Thymus (tissue), 11 donors: Measurements from ENCODE around the gene RIMS3. TPM values are rescaled to one million over a fixed set of nuclear protein-coding genes. Genes with fewer than 3 reads are reported as not detected.
A peak's percentile ranks its signal among the peaks of the same experiment; 100 is the strongest.

ENCODE experiments used
- DNase-seq, 9 donors: peaks; one replicate each; pipeline ENCODE4 v3.0.0-alpha.2; 2013; ENCODE audit warnings: low spot score in 9 of 9, low read depth in 6 of 9, missing footprints in 1 of 9
- H3K27ac ChIP-seq, 2 donors: one replicate each; pipeline ENCODE4 v1.5.1; 2013; ENCODE audit warnings: control low read depth in 1 of 2, low read depth in 1 of 2, low read length in 1 of 2, mild to moderate bottlenecking in 1 of 2, moderate library complexity in 1 of 2
- H3K27me3 ChIP-seq, 2 donors: one replicate each; pipeline ENCODE4 v1.5.1; 2013; ENCODE audit warnings: low read length in 1 of 2; ENCODE audit not compliant: control insufficient read depth in 2 of 2, insufficient read depth in 1 of 2
- H3K36me3 ChIP-seq, 2 donors: one replicate each; pipeline ENCODE4 v1.5.1; 2013; ENCODE audit warnings: low read length in 1 of 2, mild to moderate bottlenecking in 1 of 2, moderate library complexity in 1 of 2; ENCODE audit not compliant: control insufficient read depth in 2 of 2, insufficient read depth in 2 of 2
- H3K4me1 ChIP-seq, 2 donors: one replicate each; pipeline ENCODE4 v1.5.1; 2013; ENCODE audit warnings: low read length in 2 of 2; ENCODE audit not compliant: control insufficient read depth in 2 of 2, insufficient read depth in 2 of 2
- H3K4me3 ChIP-seq, 2 donors: one replicate each; pipeline ENCODE4 v1.5.1; 2013; ENCODE audit warnings: low read length in 2 of 2, control low read depth in 1 of 2, mild to moderate bottlenecking in 1 of 2
- H3K9me3 ChIP-seq, 2 donors: one replicate each; pipeline ENCODE4 v1.5.1; 2013; ENCODE audit warnings: low read length in 1 of 2, mild to moderate bottlenecking in 1 of 2; ENCODE audit not compliant: control insufficient read depth in 2 of 2, insufficient read depth in 1 of 2
- WGBS: extraction: QIAGEN DNeasy Blood & Tissue Kit; methylation state at CpG from one replicate; pipeline ENCODE4 v1.1.7; 2013; 5-methylcytosine and 5-hydroxymethylcytosine counted together
- polyA plus RNA-seq: library from polyadenylated mRNA; stranded (reverse); fragments of 200-250 nt; gene quantifications from one replicate; pipeline ENCODE4 v1.2.3, GENCODE V29; 2013
- total RNA-seq: library from RNA; stranded (reverse); fragments of 120-200 nt; gene quantifications from one replicate; pipeline ENCODE4 v1.2.4, GENCODE V29; 2013
- donor health status: healthy.

RIMS3 gene
- total and polyA plus RNA-seq, 2 donors, result 2.1 to 3.8 TPM

DNA sequence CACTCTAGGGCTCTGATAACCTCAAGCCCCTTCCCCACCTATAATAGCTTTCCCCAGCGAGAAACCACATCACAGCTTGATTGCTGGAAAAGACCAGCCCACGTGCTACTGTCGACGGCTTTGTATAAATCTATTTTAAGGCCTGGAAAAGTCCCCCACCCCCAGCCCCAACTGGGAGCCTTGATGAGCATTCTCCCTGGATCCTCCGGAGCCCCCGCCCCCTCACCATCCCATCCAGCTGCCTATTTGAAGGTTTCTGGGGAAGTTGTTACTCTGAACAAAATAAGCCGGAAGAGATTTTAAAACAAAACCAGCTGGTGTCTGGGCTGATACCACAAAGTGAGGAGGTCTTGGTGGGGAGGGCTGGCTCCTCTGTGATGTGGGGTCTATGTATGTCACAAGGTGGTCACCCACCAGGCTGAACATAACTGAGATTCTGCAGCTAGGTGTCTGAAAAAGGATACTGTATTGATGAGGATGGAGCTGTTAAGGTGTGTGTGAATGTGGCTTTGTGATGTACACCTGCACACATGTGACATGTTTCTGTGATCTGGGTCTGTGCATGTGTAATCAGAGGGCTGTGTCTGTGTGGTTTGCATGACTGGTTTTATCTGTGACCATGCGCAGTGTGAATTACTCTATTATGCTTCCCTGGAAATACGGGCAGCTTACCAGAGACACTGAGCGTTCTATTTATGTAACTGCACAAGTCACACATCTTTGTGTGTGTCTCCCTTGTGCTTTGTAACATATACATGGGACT, 25.0 kb downstream of the RIMS3 start:
- Histone ChIP-seq H3K4me1 (peaks cover 10 to 17% of the 10 kb centered on the region in 2 donors), H3K36me3 (no peaks in the 10 kb centered on the region), H3K27ac (no peak overlapping the region), H3K27me3 (peaks cover 2 to 7% of the 10 kb centered on the region in 2 donors), H3K9me3 (peaks cover 0 to 5% of the 10 kb centered on the region in 2 donors), H3K4me3 (no peak overlapping the region)
- 44% methylated on average over 10 of the region's 10 CpGs for WGBS
- DNase-seq, result peak in 2 of 9 donors; percentile 35 to 66

GRCh38 chr1:40638097-40639036, 27.1 kb downstream of the RIMS3 start:
- 93% methylated on average over 8 of the region's 8 CpGs for WGBS
- Histone ChIP-seq H3K36me3 (no peaks in the 10 kb centered on the region), H3K27me3 (peaks cover 2 to 7% of the 10 kb centered on the region in 2 donors), H3K4me1 (peaks cover 10 to 17% of the 10 kb centered on the region in 2 donors), H3K9me3 (peaks cover 0 to 5% of the 10 kb centered on the region in 2 donors), H3K4me3 (no peak overlapping the region), H3K27ac (no peak overlapping the region)
- DNase-seq, result no peak

- no peak overlapping the region for H3K27ac ChIP-seq
- no peak overlapping the region for H3K4me3 ChIP-seq
- H3K9me3 ChIP-seq, result peaks cover 0 to 5% of the 10 kb centered on the region in 2 donors
- no peak for DNase-seq
- H3K27me3 ChIP-seq, result peaks cover 2 to 7% of the 10 kb centered on the region in 2 donors
- 95% methylated on average over 3 of the region's 3 CpGs for WGBS
- peaks cover 10 to 17% of the 10 kb centered on the region in 2 donors for H3K4me1 ChIP-seq
- no peaks in the 10 kb centered on the region for H3K36me3 ChIP-seq
Observed at GRCh38 chr1:40637470-40638007, 27.9 kb downstream of the RIMS3 start.

GRCh38 chr1:40636777-40637176, 28.7 kb downstream of the RIMS3 start:
- Histone ChIP-seq H3K9me3 (peaks cover 0 to 5% of the 10 kb centered on the region in 2 donors), H3K4me3 (no peak overlapping the region), H3K4me1 (peaks cover 10 to 17% of the 10 kb centered on the region in 2 donors), H3K27ac (no peak overlapping the region), H3K27me3 (peaks cover 2 to 7% of the 10 kb centered on the region in 2 donors), H3K36me3 (no peaks in the 10 kb centered on the region)
- DNase-seq, result no peak
- WGBS, result 80% methylated on average over 6 of the region's 6 CpGs

GRCh38 chr1:40635763-40636500, 29.6 kb downstream of the RIMS3 start:
- H3K27ac ChIP-seq, result no peak overlapping the region
- no peak overlapping the region for H3K4me3 ChIP-seq
- H3K4me1 ChIP-seq, result peaks cover 10 to 13% of the 10 kb centered on the region in 2 donors
- 98% methylated on average over 25 of the region's 25 CpGs for WGBS
- peaks cover 0 to 6% of the 10 kb centered on the region in 2 donors for H3K9me3 ChIP-seq
- peaks cover 2 to 7% of the 10 kb centered on the region in 2 donors for H3K27me3 ChIP-seq
- H3K36me3 ChIP-seq, result no peaks in the 10 kb centered on the region
- DNase-seq, result no peak

GRCh38 chr1:40634901-40635655, 30.4 kb downstream of the RIMS3 start:
- H3K9me3 ChIP-seq, result peaks cover 0 to 11% of the 10 kb centered on the region in 2 donors
- H3K27ac ChIP-seq, result no peak overlapping the region
- peaks cover 2 to 7% of the 10 kb centered on the region in 2 donors for H3K27me3 ChIP-seq
- no peaks in the 10 kb centered on the region for H3K36me3 ChIP-seq
- H3K4me1 ChIP-seq, result peaks cover 2 to 13% of the 10 kb centered on the region in 2 donors
- 96% methylated on average over 6 of the region's 6 CpGs for WGBS
- no peak overlapping the region for H3K4me3 ChIP-seq
- no peak for DNase-seq

DNA sequence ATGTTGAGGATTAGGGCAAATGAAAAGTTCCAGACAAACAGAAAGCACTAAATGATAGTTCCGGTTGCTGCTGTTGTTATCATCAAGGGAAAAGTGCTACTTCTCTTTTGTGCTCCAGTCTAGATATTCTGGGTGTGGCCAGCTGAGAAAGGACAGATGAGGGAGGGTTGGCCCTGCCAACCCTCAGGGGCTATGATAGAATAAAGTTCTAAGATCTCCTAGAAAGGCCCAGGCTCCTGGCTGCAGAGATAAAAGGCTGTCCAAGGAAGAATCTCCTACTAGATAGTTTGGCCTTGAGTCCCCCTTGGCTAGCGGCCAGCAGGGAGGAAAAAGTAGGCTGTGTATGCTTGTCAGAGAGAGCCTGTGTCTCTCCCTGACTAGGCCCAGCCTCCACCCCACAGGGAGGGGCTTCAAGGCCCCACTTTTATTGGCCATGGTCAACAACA, 31.5 kb downstream of the RIMS3 start:
- 75% methylated on average over 2 of the region's 2 CpGs for WGBS
- no peak overlapping the region for H3K4me3 ChIP-seq
- H3K36me3 ChIP-seq, result no peaks in the 10 kb centered on the region
- H3K9me3 ChIP-seq, result peaks cover 0 to 11% of the 10 kb centered on the region in 2 donors
- peaks cover 0 to under 1% of the 10 kb centered on the region in 2 donors for H3K27me3 ChIP-seq
- no peak for DNase-seq
- H3K4me1 ChIP-seq, result peaks cover 5 to 21% of the 10 kb centered on the region in 2 donors
- H3K27ac ChIP-seq, result peak overlapping the region in 1 of 2 donors; percentile 33

DNA sequence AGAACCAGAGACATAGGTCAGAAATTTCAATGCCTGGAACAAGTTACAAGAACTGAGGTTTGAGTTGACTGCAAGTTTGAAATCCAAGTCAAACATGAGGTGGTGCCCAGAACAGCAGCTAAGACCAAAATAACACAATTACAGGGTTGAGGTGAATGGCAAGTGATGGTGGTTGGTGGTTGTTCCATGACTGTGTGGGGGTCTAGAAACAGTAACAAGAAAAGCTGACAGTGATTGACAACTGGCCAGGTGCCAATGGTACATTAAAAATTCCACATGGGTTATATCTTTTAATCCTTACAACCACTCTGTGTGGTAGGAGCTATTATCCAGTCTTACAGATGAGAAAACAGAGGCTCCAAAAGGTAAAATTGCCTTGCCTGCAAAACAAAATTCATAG, 32.0 kb downstream of the RIMS3 start:
- H3K27ac ChIP-seq, result no peak overlapping the region

More for the DNA sequence above, 32.0 kb downstream of the RIMS3 start:
- no peak overlapping the region for H3K4me3 ChIP-seq
- DNase-seq, result no peak
- no peaks in the 10 kb centered on the region for H3K27me3 ChIP-seq
- H3K9me3 ChIP-seq, result peaks cover 0 to 11% of the 10 kb centered on the region in 2 donors
- H3K4me1 ChIP-seq, result peaks cover 9 to 25% of the 10 kb centered on the region in 2 donors
- H3K36me3 ChIP-seq, result no peaks in the 10 kb centered on the region
